ENCODE measurements around the gene LENG8.

LENG8 gene

DNA sequence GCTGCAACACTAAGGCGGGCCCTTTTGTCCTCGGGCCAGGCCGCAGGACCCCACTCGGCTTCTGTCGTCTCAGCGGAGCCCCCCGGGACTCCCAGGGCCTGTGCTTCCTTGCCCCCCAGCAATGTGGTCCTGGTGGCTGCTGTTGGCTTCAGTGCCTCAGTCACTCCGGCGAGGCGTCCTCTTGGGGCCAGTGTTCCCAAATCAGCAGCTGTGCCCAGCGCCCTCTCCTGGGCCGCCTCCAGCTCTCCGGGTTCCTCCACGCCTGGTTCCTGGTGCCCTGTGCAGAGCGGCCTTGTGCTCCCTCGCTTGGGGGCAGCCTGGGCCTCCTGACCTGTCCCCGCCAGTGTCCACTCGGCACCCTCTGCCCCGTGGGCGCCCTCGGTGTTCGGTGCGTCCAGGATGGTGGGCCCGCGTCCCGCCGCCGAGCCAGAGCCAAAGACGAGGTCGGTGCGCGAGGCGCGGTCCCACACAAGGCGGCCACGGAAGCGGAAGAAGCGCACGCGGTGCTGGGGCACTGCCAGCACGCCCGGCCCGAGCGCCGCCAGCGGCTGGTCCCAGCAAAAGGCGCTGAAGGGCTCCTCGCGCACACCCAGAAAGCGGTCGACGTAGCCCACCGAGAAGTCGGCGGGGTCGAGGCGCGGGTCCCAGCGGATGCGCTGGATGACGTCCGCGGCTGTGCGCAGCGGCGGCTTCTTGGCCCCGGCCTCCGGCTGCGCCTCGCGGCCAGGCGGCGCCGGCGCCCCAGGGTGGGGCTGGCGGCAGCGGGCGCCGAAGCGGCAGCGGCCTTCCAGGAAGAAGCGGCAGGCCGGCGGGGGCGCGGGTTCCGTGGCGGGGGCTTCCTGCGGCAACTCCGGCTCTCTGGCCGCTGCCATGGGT lies 13.9 kb downstream of the LENG8 start:
- DNase-seq (no peak), ATAC-seq (ENCODE audit: insufficient read depth, low read depth) (0 out of 3 replicates have a peak, but pooled peaks have one; percentile 3)
- H3K27ac ChIP-seq (ENCODE audit: low read length): no peak overlapping the region
- peak overlapping the region; percentile 96; the same call in 1 of the 2 replicates for H3K4me2 ChIP-seq (ENCODE audit: insufficient read depth, low read length)
- H3K9ac ChIP-seq (ENCODE audit: low read depth, low read length): no peak overlapping the region
- no peak overlapping the region; a peak in 1 of 4 replicates for H3K4me3 ChIP-seq (ENCODE audit: low read depth in 1 of 2, low read length in 2 of 2)
- TF ChIP-seq EZH2 (IDR thresholded peaks at IDR 0.05; ENCODE audit: borderline replicate concordance, low read depth, low read length, severe bottlenecking): no peak
- TF ChIP-seq, protein P1, sequence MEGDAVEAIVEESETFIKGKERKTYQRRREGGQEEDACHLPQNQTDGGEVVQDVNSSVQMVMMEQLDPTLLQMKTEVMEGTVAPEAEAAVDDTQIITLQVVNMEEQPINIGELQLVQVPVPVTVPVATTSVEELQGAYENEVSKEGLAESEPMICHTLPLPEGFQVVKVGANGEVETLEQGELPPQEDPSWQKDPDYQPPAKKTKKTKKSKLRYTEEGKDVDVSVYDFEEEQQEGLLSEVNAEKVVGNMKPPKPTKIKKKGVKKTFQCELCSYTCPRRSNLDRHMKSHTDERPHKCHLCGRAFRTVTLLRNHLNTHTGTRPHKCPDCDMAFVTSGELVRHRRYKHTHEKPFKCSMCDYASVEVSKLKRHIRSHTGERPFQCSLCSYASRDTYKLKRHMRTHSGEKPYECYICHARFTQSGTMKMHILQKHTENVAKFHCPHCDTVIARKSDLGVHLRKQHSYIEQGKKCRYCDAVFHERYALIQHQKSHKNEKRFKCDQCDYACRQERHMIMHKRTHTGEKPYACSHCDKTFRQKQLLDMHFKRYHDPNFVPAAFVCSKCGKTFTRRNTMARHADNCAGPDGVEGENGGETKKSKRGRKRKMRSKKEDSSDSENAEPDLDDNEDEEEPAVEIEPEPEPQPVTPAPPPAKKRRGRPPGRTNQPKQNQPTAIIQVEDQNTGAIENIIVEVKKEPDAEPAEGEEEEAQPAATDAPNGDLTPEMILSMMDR (IDR thresholded peaks at IDR 0.05; ENCODE audit: borderline replicate concordance, extremely low read depth, low read length, poor library complexity, severe bottlenecking): no peak
- H3K79me2 ChIP-seq (ENCODE audit: insufficient read depth, low read length): peaks cover 10% of the 10 kb centered on the region; the same call in 1 of the 2 replicates
- no peaks in the 10 kb centered on the region for H3K9me3 ChIP-seq (ENCODE audit: insufficient read depth, low read length, severe bottlenecking)
- no peaks in the 10 kb centered on the region for H3K27me3 ChIP-seq (ENCODE audit: insufficient read depth, low read length, poor library complexity)
- peaks cover 49% of the 10 kb centered on the region for H4K20me1 ChIP-seq (ENCODE audit: insufficient read depth, low read length)
- no peak overlapping the region for H2AFZ ChIP-seq (ENCODE audit: low read depth, low read length)
- peaks cover 16% of the 10 kb centered on the region for H3K4me1 ChIP-seq (ENCODE audit: insufficient read depth, low read length)
- H3K36me3 ChIP-seq (ENCODE audit: insufficient read depth, low read length): peaks cover 49% of the 10 kb centered on the region

DNA sequence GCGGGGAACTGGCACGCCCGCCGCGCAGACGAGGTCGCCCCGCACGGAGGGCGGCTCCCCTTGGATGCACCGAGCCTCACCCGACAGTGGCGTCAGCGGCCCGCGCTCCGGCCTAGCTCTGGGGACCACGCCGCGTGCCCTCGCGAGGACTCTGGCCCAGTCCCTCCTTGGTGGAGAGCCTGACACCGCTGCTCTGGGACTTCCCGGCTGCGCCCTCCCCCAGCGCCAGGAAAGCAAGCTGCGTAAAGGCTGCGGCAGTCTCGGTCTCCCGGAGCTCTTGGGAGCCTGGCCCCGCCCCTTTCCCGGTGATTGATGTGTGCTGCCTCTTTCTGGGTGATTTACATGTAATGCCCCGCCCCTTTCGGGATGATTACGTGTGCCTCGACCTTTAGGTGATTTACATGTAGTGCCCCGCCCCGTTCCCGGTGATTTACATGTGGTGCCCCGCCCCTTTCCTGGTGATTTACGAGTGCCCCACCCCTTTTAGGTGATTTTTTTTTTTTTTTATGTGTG lies 14.6 kb downstream of the LENG8 start, which contains the start of gene LENG9:
Gene LENG9 (minus strand): TSS at position 248 of the 513 bp plus-strand sequence. CDS start 252 bp downstream, outside the sequence.
- Histone ChIP-seq H4K20me1 (ENCODE audit: insufficient read depth, low read length) (peaks cover 42% of the 10 kb centered on the region), H3K4me3 (ENCODE audit: low read depth in 1 of 2, low read length in 2 of 2) (peak within 1 kb of the TSS; percentile 35 to 62; a peak in 3 of 4 replicates), H3K4me2 (ENCODE audit: insufficient read depth, low read length) (peak within 1 kb of the TSS; percentile 96), H3K9me3 (ENCODE audit: insufficient read depth, low read length, severe bottlenecking) (no peaks in the 10 kb centered on the region), H3K4me1 (ENCODE audit: insufficient read depth, low read length) (peaks cover 16% of the 10 kb centered on the region), H3K27ac (ENCODE audit: low read length) (no peak within 1 kb of the TSS), H3K79me2 (ENCODE audit: insufficient read depth, low read length) (peaks cover 10% of the 10 kb centered on the region; the same call in 1 of the 2 replicates), H3K36me3 (ENCODE audit: insufficient read depth, low read length) (peaks cover 42% of the 10 kb centered on the region), H2AFZ (ENCODE audit: low read depth, low read length) (peak within 1 kb of the TSS; percentile 77), H3K9ac (ENCODE audit: low read depth, low read length) (peak within 1 kb of the TSS; percentile 52), H3K27me3 (ENCODE audit: insufficient read depth, low read length, poor library complexity) (no peaks in the 10 kb centered on the region)
- no peak for TF ChIP-seq EZH2 (IDR thresholded peaks at IDR 0.05; ENCODE audit: borderline replicate concordance, low read depth, low read length, severe bottlenecking)
- TF ChIP-seq, protein P1 (IDR thresholded peaks at IDR 0.05; ENCODE audit: borderline replicate concordance, extremely low read depth, low read length, poor library complexity, severe bottlenecking): no peak
- ATAC-seq (ENCODE audit: insufficient read depth, low read depth) (peak; percentile 23; the same call in 2 of the 3 replicates), DNase-seq (peak; percentile 66)

DNA sequence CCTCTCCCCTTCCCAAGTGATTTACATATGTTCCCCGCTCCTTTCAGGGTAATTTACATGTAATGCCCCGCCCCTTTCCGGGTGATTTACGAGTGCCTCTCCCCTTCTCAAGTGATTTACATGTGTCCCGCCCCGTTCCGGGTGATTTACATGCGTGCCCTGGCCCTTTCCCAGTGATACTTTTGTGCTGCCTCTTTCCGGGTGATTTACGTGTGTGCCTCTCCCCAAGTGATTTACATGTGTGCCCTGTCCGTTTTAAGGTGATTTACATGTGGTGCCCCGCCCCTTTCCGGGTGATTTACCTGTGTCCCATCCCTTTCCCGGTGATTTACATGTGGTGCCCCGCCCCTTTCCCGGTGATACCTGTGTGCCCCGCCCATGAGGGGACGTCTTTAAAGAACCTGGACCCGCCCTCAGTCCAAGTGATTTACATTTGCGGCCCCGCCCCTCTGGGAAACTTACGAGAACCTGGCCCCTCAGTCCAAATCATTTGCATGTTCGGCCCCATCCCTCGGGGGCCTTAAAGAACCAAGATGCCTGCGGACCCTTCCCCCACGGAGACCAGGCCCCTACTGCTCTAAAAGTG lies 15.1 kb downstream of the LENG8 start:
- H3K4me2 ChIP-seq (ENCODE audit: insufficient read depth, low read length): peak overlapping the region; percentile 96
- H3K27ac ChIP-seq (ENCODE audit: low read length): no peak overlapping the region
- peak overlapping the region; percentile 35 to 62; a peak in 3 of 4 replicates for H3K4me3 ChIP-seq (ENCODE audit: low read depth in 1 of 2, low read length in 2 of 2)
- TF ChIP-seq, protein P1 (IDR thresholded peaks at IDR 0.05; ENCODE audit: borderline replicate concordance, extremely low read depth, low read length, poor library complexity, severe bottlenecking): no peak
- no peak for TF ChIP-seq EZH2 (IDR thresholded peaks at IDR 0.05; ENCODE audit: borderline replicate concordance, low read depth, low read length, severe bottlenecking)
- H3K9me3 ChIP-seq (ENCODE audit: insufficient read depth, low read length, severe bottlenecking): no peaks in the 10 kb centered on the region
- H3K79me2 ChIP-seq (ENCODE audit: insufficient read depth, low read length): peaks cover 6% of the 10 kb centered on the region; the same call in 1 of the 2 replicates
- peaks cover 37% of the 10 kb centered on the region for H4K20me1 ChIP-seq (ENCODE audit: insufficient read depth, low read length)
- no peaks in the 10 kb centered on the region for H3K27me3 ChIP-seq (ENCODE audit: insufficient read depth, low read length, poor library complexity)
- H3K9ac ChIP-seq (ENCODE audit: low read depth, low read length): peak overlapping the region; percentile 52
- peaks cover 16% of the 10 kb centered on the region for H3K4me1 ChIP-seq (ENCODE audit: insufficient read depth, low read length)
- peak overlapping the region; percentile 77 for H2AFZ ChIP-seq (ENCODE audit: low read depth, low read length)
- DNase-seq (peak; percentile 52), ATAC-seq (ENCODE audit: insufficient read depth, low read depth) (peak; percentile 55)
- H3K36me3 ChIP-seq (ENCODE audit: insufficient read depth, low read length): peaks cover 36% of the 10 kb centered on the region
